ENCODE data around the gene MAML3.

MAML3 gene

GRCh38 chr4:140152751-140153418, 1.1 kb downstream of the MAML3 start:
- H3K27ac ChIP-seq (ENCODE audit: low read length), result no peak overlapping the region
- H3K9me3 ChIP-seq (ENCODE audit: insufficient read depth, low read depth, low read length), result no peaks in the 10 kb centered on the region
- H3K27me3 ChIP-seq (ENCODE audit: insufficient read depth, low read length), result peaks cover 14% of the 10 kb centered on the region; the same call in 1 of the 2 replicates
- no peaks in the 10 kb centered on the region for H3K36me3 ChIP-seq (ENCODE audit: insufficient read depth, low read depth, low read length)
- H3K9ac ChIP-seq (ENCODE audit: low read depth, low read length), result peak overlapping the region; percentile 86; the same call in 1 of the 2 replicates
- peak overlapping the region; percentile 81 for H3K4me3 ChIP-seq (ENCODE audit: low read length)
- H3K4me1 ChIP-seq (ENCODE audit: insufficient read depth, low read length), result peaks cover 7% of the 10 kb centered on the region; the same call in 1 of the 2 replicates

GRCh38 chr4:140152013-140152703, 1.8 kb downstream of the MAML3 start:
- H3K27ac ChIP-seq (ENCODE audit: low read length), result no peak overlapping the region
- H3K4me1 ChIP-seq (ENCODE audit: insufficient read depth, low read length), result peaks cover 13% of the 10 kb centered on the region; the same call in 1 of the 2 replicates
- H3K9me3 ChIP-seq (ENCODE audit: insufficient read depth, low read depth, low read length), result no peaks in the 10 kb centered on the region
- H3K36me3 ChIP-seq (ENCODE audit: insufficient read depth, low read depth, low read length), result no peaks in the 10 kb centered on the region
- H3K4me3 ChIP-seq (ENCODE audit: low read length), result peak overlapping the region; percentile 81
- H3K9ac ChIP-seq (ENCODE audit: low read depth, low read length), result peak overlapping the region; percentile 86; the same call in 1 of the 2 replicates
- peaks cover 14% of the 10 kb centered on the region; the same call in 1 of the 2 replicates for H3K27me3 ChIP-seq (ENCODE audit: insufficient read depth, low read length)

- Histone ChIP-seq H3K9ac (ENCODE audit: low read depth, low read length) (peak overlapping the region; percentile 86; the same call in 1 of the 2 replicates), H3K4me3 (ENCODE audit: low read length) (peak overlapping the region; percentile 81), H3K9me3 (ENCODE audit: insufficient read depth, low read depth, low read length) (no peaks in the 10 kb centered on the region), H3K27me3 (ENCODE audit: insufficient read depth, low read length) (peaks cover 14% of the 10 kb centered on the region; the same call in 1 of the 2 replicates), H3K4me1 (ENCODE audit: insufficient read depth, low read length) (peaks cover 15% of the 10 kb centered on the region; the same call in 1 of the 2 replicates), H3K36me3 (ENCODE audit: insufficient read depth, low read depth, low read length) (no peaks in the 10 kb centered on the region), H3K27ac (ENCODE audit: low read length) (peak overlapping the region; percentile 43)
Observed at GRCh38 chr4:140151699-140152012, 2.3 kb downstream of the MAML3 start.

- Histone ChIP-seq H3K27ac (ENCODE audit: low read length) (peak overlapping the region; percentile 43), H3K36me3 (ENCODE audit: insufficient read depth, low read depth, low read length) (no peaks in the 10 kb centered on the region), H3K27me3 (ENCODE audit: insufficient read depth, low read length) (peaks cover 14% of the 10 kb centered on the region; the same call in 1 of the 2 replicates), H3K4me3 (ENCODE audit: low read length) (peak overlapping the region; percentile 81), H3K9ac (ENCODE audit: low read depth, low read length) (peak overlapping the region; percentile 86; the same call in 1 of the 2 replicates), H3K9me3 (ENCODE audit: insufficient read depth, low read depth, low read length) (no peaks in the 10 kb centered on the region), H3K4me1 (ENCODE audit: insufficient read depth, low read length) (peaks cover 15% of the 10 kb centered on the region; the same call in 1 of the 2 replicates)
Observed at GRCh38 chr4:140150886-140151698, 2.9 kb downstream of the MAML3 start.

GRCh38 chr4:140150636-140150885, 3.4 kb downstream of the MAML3 start:
- H3K36me3 ChIP-seq (ENCODE audit: insufficient read depth, low read depth, low read length), result no peaks in the 10 kb centered on the region
- H3K9me3 ChIP-seq (ENCODE audit: insufficient read depth, low read depth, low read length), result no peaks in the 10 kb centered on the region
- H3K4me1 ChIP-seq (ENCODE audit: insufficient read depth, low read length), result peaks cover 15% of the 10 kb centered on the region; the same call in 1 of the 2 replicates
- H3K27ac ChIP-seq (ENCODE audit: low read length), result peak overlapping the region; percentile 43
- peak overlapping the region; percentile 81 for H3K4me3 ChIP-seq (ENCODE audit: low read length)
- H3K9ac ChIP-seq (ENCODE audit: low read depth, low read length), result peak overlapping the region; percentile 86
- peaks cover 14% of the 10 kb centered on the region; the same call in 1 of the 2 replicates for H3K27me3 ChIP-seq (ENCODE audit: insufficient read depth, low read length)

GRCh38 chr4:140149846-140150635, 3.9 kb downstream of the MAML3 start:
- H3K9me3 ChIP-seq (ENCODE audit: insufficient read depth, low read depth, low read length), result no peaks in the 10 kb centered on the region
- H3K4me1 ChIP-seq (ENCODE audit: insufficient read depth, low read length), result peaks cover 18% of the 10 kb centered on the region; the same call in 1 of the 2 replicates
- no peaks in the 10 kb centered on the region for H3K36me3 ChIP-seq (ENCODE audit: insufficient read depth, low read depth, low read length)
- H3K4me3 ChIP-seq (ENCODE audit: low read length), result peak overlapping the region; percentile 81
- peak overlapping the region; percentile 86 for H3K9ac ChIP-seq (ENCODE audit: low read depth, low read length)
- peak overlapping the region; percentile 43 for H3K27ac ChIP-seq (ENCODE audit: low read length)
- peaks cover 14% of the 10 kb centered on the region; the same call in 1 of the 2 replicates for H3K27me3 ChIP-seq (ENCODE audit: insufficient read depth, low read length)

- Histone ChIP-seq H3K4me1 (ENCODE audit: insufficient read depth, low read length) (peaks cover 17% of the 10 kb centered on the region; the same call in 1 of the 2 replicates), H3K36me3 (ENCODE audit: insufficient read depth, low read depth, low read length) (no peaks in the 10 kb centered on the region), H3K27ac (ENCODE audit: low read length) (no peak overlapping the region), H3K9ac (ENCODE audit: low read depth, low read length) (no peak overlapping the region), H3K27me3 (ENCODE audit: insufficient read depth, low read length) (no peaks in the 10 kb centered on the region), H3K9me3 (ENCODE audit: insufficient read depth, low read depth, low read length) (no peaks in the 10 kb centered on the region), H3K4me3 (ENCODE audit: low read length) (no peak overlapping the region)
Observed at GRCh38 chr4:140144050-140144449, 9.9 kb downstream of the MAML3 start.

GRCh38 chr4:140141210-140141835, 12.7 kb downstream of the MAML3 start:
- peaks cover 21% of the 10 kb centered on the region for H3K4me1 ChIP-seq (ENCODE audit: insufficient read depth, low read length)
- no peaks in the 10 kb centered on the region for H3K9me3 ChIP-seq (ENCODE audit: insufficient read depth, low read depth, low read length)
- H3K27me3 ChIP-seq (ENCODE audit: insufficient read depth, low read length), result no peaks in the 10 kb centered on the region
- H3K27ac ChIP-seq (ENCODE audit: low read length), result no peak overlapping the region
- no peak overlapping the region for H3K4me3 ChIP-seq (ENCODE audit: low read length)
- H3K9ac ChIP-seq (ENCODE audit: low read depth, low read length), result no peak overlapping the region
- H3K36me3 ChIP-seq (ENCODE audit: insufficient read depth, low read depth, low read length), result no peaks in the 10 kb centered on the region

- no peak overlapping the region for H3K9ac ChIP-seq (ENCODE audit: low read depth, low read length)
Observed at GRCh38 chr4:140140566-140140965, 13.4 kb downstream of the MAML3 start.

GRCh38 chr4:140138428-140138827, 15.6 kb downstream of the MAML3 start:
- no peak overlapping the region for H3K27ac ChIP-seq (ENCODE audit: low read length)
- H3K27me3 ChIP-seq (ENCODE audit: insufficient read depth, low read length), result no peaks in the 10 kb centered on the region
- peaks cover 23% of the 10 kb centered on the region for H3K4me1 ChIP-seq (ENCODE audit: insufficient read depth, low read length)

More at GRCh38 chr4:140140566-140140965, 13.4 kb downstream of the MAML3 start:
- H3K4me1 ChIP-seq (ENCODE audit: insufficient read depth, low read length), result peaks cover 26% of the 10 kb centered on the region
- no peaks in the 10 kb centered on the region for H3K27me3 ChIP-seq (ENCODE audit: insufficient read depth, low read length)
- H3K36me3 ChIP-seq (ENCODE audit: insufficient read depth, low read depth, low read length), result no peaks in the 10 kb centered on the region
- no peak overlapping the region for H3K4me3 ChIP-seq (ENCODE audit: low read length)
- H3K9me3 ChIP-seq (ENCODE audit: insufficient read depth, low read depth, low read length), result no peaks in the 10 kb centered on the region
- no peak overlapping the region for H3K27ac ChIP-seq (ENCODE audit: low read length)

More at GRCh38 chr4:140138428-140138827, 15.6 kb downstream of the MAML3 start:
- H3K4me3 ChIP-seq (ENCODE audit: low read length), result no peak overlapping the region
- H3K36me3 ChIP-seq (ENCODE audit: insufficient read depth, low read depth, low read length), result no peaks in the 10 kb centered on the region
- H3K9me3 ChIP-seq (ENCODE audit: insufficient read depth, low read depth, low read length), result no peaks in the 10 kb centered on the region
- H3K9ac ChIP-seq (ENCODE audit: low read depth, low read length), result no peak overlapping the region

Measured in iPS-20b (cell line).